LNCAP (cell line): ENCODE data around the gene XPO6.

ENCODE experiments used
- CTCF ChIP-seq: fragments of 450-650 bp; IDR thresholded peaks from 2 replicates; pipeline ENCODE4 v1.5.1; 2017; ENCODE audit warnings: mild to moderate bottlenecking

The XPO6 gene

GRCh38 chr16:28205117-28205899, 6.5 kb downstream of the XPO6 start:
- no peak for TF ChIP-seq CTCF

GRCh38 chr16:28204622-28205021, 7.1 kb downstream of the XPO6 start:
- no peak for TF ChIP-seq CTCF

GRCh38 chr16:28204204-28204603, 7.6 kb downstream of the XPO6 start:
- TF ChIP-seq CTCF: no peak

GRCh38 chr16:28202147-28202746, 9.5 kb downstream of the XPO6 start:
- TF ChIP-seq CTCF: no peak

DNA sequence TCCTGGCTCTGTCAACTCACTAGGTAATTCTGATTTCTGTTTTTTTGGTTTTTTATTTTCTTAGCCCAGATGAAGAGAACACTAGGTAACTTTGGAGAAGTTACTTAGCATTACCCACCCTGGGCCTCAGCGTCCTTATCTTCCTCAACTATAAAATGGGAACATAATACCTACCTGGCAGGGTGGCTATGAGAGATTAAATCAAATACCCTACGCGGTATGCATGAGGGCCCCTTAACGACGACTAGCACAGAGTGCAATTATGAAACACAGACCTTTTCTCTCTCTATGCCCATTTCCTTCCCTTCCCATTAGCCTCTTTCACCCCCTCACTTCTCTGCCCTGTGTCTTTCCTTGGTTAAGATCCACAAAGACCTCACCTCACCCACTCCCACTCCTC, 11.1 kb downstream of the XPO6 start:
- no peak for TF ChIP-seq CTCF

GRCh38 chr16:28196387-28196987, 15.3 kb downstream of the XPO6 start:
- TF ChIP-seq CTCF: no peak

GRCh38 chr16:28195859-28196258, 15.9 kb downstream of the XPO6 start:
- no peak for TF ChIP-seq CTCF
